GM15510 (cell line): ENCODE results near the gene LCE5A.

ENCODE experiments used
- POLR2A ChIP-seq: IDR thresholded peaks from 3 replicates; pipeline ENCODE4 v1.6.1; 2011; ENCODE audit warnings: borderline replicate concordance; ENCODE audit not compliant: insufficient read length; ENCODE audit errors: extremely low read depth

LCE5A gene

GRCh38 chr1:152510503-152510902, at the start of gene LCE5A:
Gene LCE5A (plus strand): TSS chr1:152510803. CDS start chr1:152511535, 732 bp downstream.
- no peak for TF ChIP-seq POLR2A

- TF ChIP-seq POLR2A, result no peak
These were observed 49.1 kb upstream of the LCE5A start for GRCh38 chr1:152461544-152461943.

GRCh38 chr1:152462636-152463035, 48.0 kb upstream of the LCE5A start:
- TF ChIP-seq POLR2A, result no peak

GRCh38 chr1:152466217-152466616, 44.4 kb upstream of the LCE5A start:
- TF ChIP-seq POLR2A, result no peak

GRCh38 chr1:152473887-152474537, 36.6 kb upstream of the LCE5A start:
- TF ChIP-seq POLR2A, result no peak

GRCh38 chr1:152479792-152480595, 30.6 kb upstream of the LCE5A start:
- TF ChIP-seq POLR2A, result no peak

- TF ChIP-seq POLR2A, result no peak
These were observed 28.5 kb upstream of the LCE5A start for GRCh38 chr1:152481869-152482664.

GRCh38 chr1:152486400-152487006, 24.1 kb upstream of the LCE5A start:
- TF ChIP-seq POLR2A, result no peak

- no peak for TF ChIP-seq POLR2A
These were observed 22.7 kb upstream of the LCE5A start for GRCh38 chr1:152487871-152488270.

GRCh38 chr1:152495066-152495675, 15.4 kb upstream of the LCE5A start:
- TF ChIP-seq POLR2A, result no peak

- no peak for TF ChIP-seq POLR2A
These were observed 13.3 kb upstream of the LCE5A start for GRCh38 chr1:152497273-152497672.

- no peak for TF ChIP-seq POLR2A
These were observed 8.9 kb upstream of the LCE5A start for GRCh38 chr1:152501704-152502103.

GRCh38 chr1:152502496-152503180, 8.0 kb upstream of the LCE5A start:
- no peak for TF ChIP-seq POLR2A

GRCh38 chr1:152505083-152505482, 5.5 kb upstream of the LCE5A start:
- no peak for TF ChIP-seq POLR2A
